A549 (cell line): ENCODE measurements around the gene COPS7A. TPM values are rescaled to one million over a fixed set of nuclear protein-coding genes. Genes with fewer than 3 reads are reported as not detected.

ENCODE experiments used
- ATAC-seq, 2 experiments: fragments of 200-7000 bp in 1 of 2; fragments of >200 bp in 1 of 2; cut with Nextera tagmentation in 1 of 2; cut with Tn5 transposase in 1 of 2; 3 replicates each; pipeline versions ENCODE4 v1.8.0 to v1.9.1; 2018 to 2020; ENCODE audit warnings: mild to moderate bottlenecking in 1 of 2, moderate library complexity in 1 of 2
- CTCF ChIA-PET: fragments of 300-600 bp; sonication (Branson Sonifier 250); formaldehyde crosslinking; extraction: SDS; loops from one replicate; lab custom pipeline; 2021; ENCODE audit warnings: antibody characterized with exemption, inconsistent platforms; lab: Yijun Ruan, JAX
- POLR2A ChIA-PET: fragments of 350-600 bp; formaldehyde crosslinking; extraction: SDS; loops from one replicate; lab custom pipeline; 2021; ENCODE audit warnings: antibody characterized with exemption, inconsistent platforms; lab: Yijun Ruan, JAX
- DNase-seq, 2 experiments: peaks; one replicate each; pipeline versions ENCODE4 v3.0.0 to v3.0.0-alpha.2; 2011 to 2016; ENCODE audit warnings: low read depth in 1 of 2, low spot score in 1 of 2
- FAIRE-seq: peaks from 2 replicates; lab custom pipeline; 2011; peaks lifted over from hg19 to GRCh38; lab: Jason Lieb, UNC
- H3K27ac ChIP-seq, 2 experiments: fragments of >200 bp; sonication (Bioruptor Twin); formaldehyde crosslinking; 3 replicates each; pipeline ENCODE4 v1.5.1; 2016 to 2017
- H3K4me1 ChIP-seq: fragments of >200 bp; sonication (Bioruptor Twin); formaldehyde crosslinking; 3 replicates; pipeline ENCODE4 v1.6.1; 2016
- H3K4me2 ChIP-seq: fragments of >200 bp; sonication (Bioruptor Twin); formaldehyde crosslinking; 3 replicates; pipeline ENCODE4 v1.6.1; 2016
- H3K4me3 ChIP-seq: fragments of >200 bp; sonication (Bioruptor Twin); formaldehyde crosslinking; 3 replicates; pipeline ENCODE4 v1.5.1; 2016
- H3K9me3 ChIP-seq: fragments of >200 bp; sonication (Bioruptor Twin); formaldehyde crosslinking; 3 replicates; pipeline ENCODE4 v1.6.1; 2016
- BCL3 ChIP-seq: fragments of >200 bp; sonication (Bioruptor Twin); formaldehyde crosslinking; IDR thresholded peaks from 3 replicates; pipeline ENCODE4 v1.6.1; 2016
- BHLHE40 ChIP-seq: IDR thresholded peaks from 2 replicates; pipeline ENCODE4 v1.6.1; 2012; ENCODE audit warnings: low read depth, low read length, inconsistent platforms
- CBX2 ChIP-seq: fragments of 200-600 bp; sonication (generic); IDR thresholded peaks from 2 replicates; pipeline ENCODE4 v1.6.1; 2016; ENCODE audit warnings: low read depth, mild to moderate bottlenecking, borderline replicate concordance
- CBX8 ChIP-seq: fragments of 200-600 bp; sonication (generic); IDR thresholded peaks from 2 replicates; pipeline ENCODE4 v1.6.1; 2016
- CHD2 ChIP-seq: fragments of 150-350 bp; IDR thresholded peaks from 2 replicates; pipeline ENCODE4 v1.6.1; 2014; ENCODE audit warnings: low read length; ENCODE audit not compliant: partially characterized antibody
- CTCF ChIP-seq: fragments of >200 bp; sonication (Bioruptor Twin); formaldehyde crosslinking; IDR thresholded peaks from 3 replicates; pipeline ENCODE4 v1.5.1; 2016
- E2F6 ChIP-seq: IDR thresholded peaks from 2 replicates; pipeline ENCODE4 v1.6.1; 2012; ENCODE audit warnings: low read depth, borderline replicate concordance
- EHMT2 ChIP-seq: fragments of 200-600 bp; sonication (generic); IDR thresholded peaks from 2 replicates; pipeline ENCODE4 v1.6.1; 2016; ENCODE audit warnings: antibody characterized with exemption, low read depth, mild to moderate bottlenecking, moderate library complexity
- ELK1 ChIP-seq: fragments of 150-350 bp; IDR thresholded peaks from 2 replicates; pipeline ENCODE4 v1.6.1; 2014; ENCODE audit warnings: low read depth, mild to moderate bottlenecking, low read length
- ESRRA ChIP-seq: fragments of 150-350 bp; IDR thresholded peaks from 2 replicates; pipeline ENCODE4 v1.6.1; 2014; ENCODE audit warnings: mild to moderate bottlenecking, low read length, borderline replicate concordance
- FOSL2 ChIP-seq, 2 experiments: fragments of 450-650 bp in 1 of 2; fragments of >200 bp in 1 of 2; sonication (Bioruptor Twin) in 1 of 2; formaldehyde crosslinking; IDR thresholded peaks; 2 replicates each; pipeline versions ENCODE4 v1.5.0 to v1.6.1; 2016 to 2020; ENCODE audit warnings: mild to moderate bottlenecking in 1 of 2, moderate library complexity in 1 of 2
- FOXS1 ChIP-seq: fragments of 250-450 bp; sonication (Bioruptor Pico); IDR thresholded peaks from 2 replicates; pipeline ENCODE4 v1.5.0; 2020; ENCODE audit warnings: mild to moderate bottlenecking, moderate library complexity
- HDAC2 ChIP-seq: fragments of 200-600 bp; sonication (generic); IDR thresholded peaks from 2 replicates; pipeline ENCODE4 v1.6.1; 2016
- HES2 ChIP-seq: fragments of >200 bp; sonication (Bioruptor Twin); formaldehyde crosslinking; IDR thresholded peaks from 2 replicates; pipeline ENCODE4 v1.6.1; 2016
- HOXB13 ChIP-seq: fragments of 250-450 bp; sonication (Bioruptor Pico); IDR thresholded peaks from 2 replicates; pipeline ENCODE4 v1.5.0; 2020; ENCODE audit warnings: low read depth, mild to moderate bottlenecking, moderate library complexity
- JUN ChIP-seq, 2 experiments: fragments of >200 bp; sonication (Bioruptor Twin); formaldehyde crosslinking; IDR thresholded peaks; 2 replicates in 1 of 2; 3 replicates in 1 of 2; pipeline ENCODE4 v1.6.1; 2016 to 2017
- JUNB ChIP-seq: fragments of >200 bp; sonication (Bioruptor Twin); formaldehyde crosslinking; IDR thresholded peaks from 2 replicates; pipeline ENCODE4 v1.6.1; 2016
- KDM1A ChIP-seq: fragments of 200-600 bp; sonication (generic); IDR thresholded peaks from 2 replicates; pipeline ENCODE4 v1.6.1; 2016; ENCODE audit warnings: low read depth, mild to moderate bottlenecking
- MAFK ChIP-seq: fragments of 450-650 bp; IDR thresholded peaks from 2 replicates; pipeline ENCODE4 v1.6.1; 2014; ENCODE audit not compliant: partially characterized antibody
- MYC ChIP-seq: IDR thresholded peaks from 2 replicates; pipeline ENCODE4 v1.6.1; 2012; ENCODE audit warnings: mild to moderate bottlenecking, inconsistent platforms, low read length, improper control_type of control experiment, borderline replicate concordance
- NR3C1 ChIP-seq: fragments of >200 bp; sonication (Bioruptor Twin); formaldehyde crosslinking; IDR thresholded peaks from 3 replicates; pipeline ENCODE4 v1.6.1; 2017
- POLR2A ChIP-seq: IDR thresholded peaks from 2 replicates; pipeline ENCODE4 v1.6.1; 2012; ENCODE audit warnings: mild to moderate bottlenecking, low read length
- POLR2AphosphoS2 ChIP-seq: conservative IDR thresholded peaks from 2 replicates; pipeline ENCODE4 v1.6.1; 2012; ENCODE audit warnings: low read length, improper control_type of control experiment, inconsistent platforms
- REST ChIP-seq: fragments of 200-600 bp; sonication (generic); IDR thresholded peaks from 2 replicates; pipeline ENCODE4 v1.6.1; 2016; ENCODE audit warnings: antibody characterized with exemption, mild to moderate bottlenecking, moderate library complexity
- SREBF2 ChIP-seq: fragments of 450-650 bp; IDR thresholded peaks from 2 replicates; pipeline ENCODE4 v1.6.1; 2014; ENCODE audit warnings: mild to moderate bottlenecking, moderate library complexity
- TFCP2L1 ChIP-seq: fragments of 250-450 bp; sonication (Bioruptor Pico); IDR thresholded peaks from 2 replicates; pipeline ENCODE4 v1.5.0; 2021; ENCODE audit warnings: mild to moderate bottlenecking
- USF2 ChIP-seq: fragments of 450-650 bp; IDR thresholded peaks from 2 replicates; pipeline ENCODE4 v1.6.1; 2014; ENCODE audit warnings: antibody characterized with exemption
- ZC3H11A ChIP-seq: fragments of 450-650 bp; IDR thresholded peaks from 2 replicates; pipeline ENCODE4 v1.6.1; 2014; ENCODE audit warnings: antibody characterized with exemption, mild to moderate bottlenecking
- WGBS: methylation state at CpG from one replicate; pipeline ENCODE4 v1.1.6; 2017; ENCODE audit errors: missing lambda C conversion rate; 5-methylcytosine and 5-hydroxymethylcytosine counted together
- polyA plus RNA-seq, 4 experiments: library from polyadenylated mRNA; depleted of rRNA in 3 of 4; stranded (reverse); fragments of >200 nt; fragmentation: RNase III in 1 of 4; extraction: RNeasy Plus Mini Kit Qiagen cat#74134 plus additional on column Dnase treatment in 1 of 4; gene quantifications; 2 replicates in 3 of 4; 3 replicates in 1 of 4; pipeline ENCODE4 v1.2.3, GENCODE V29; 2011 to 2017

COPS7A gene
- polyA plus RNA-seq, 2 of the 4 experiments (the other 2 are of a cell fraction), result 46.9 to 78.8 TPM

GRCh38 chr12:6752167-6752920, 28.5 kb downstream of the COPS7A start (continued):
- TF ChIP-seq REST (no peak), TFCP2L1 (CRISPR knock-in tag) (no peak), BCL3 (no peak), ZC3H11A (no peak), MYC (no peak), HOXB13 (CRISPR knock-in tag) (no peak), HDAC2 (no peak), POLR2AphosphoS2 (no peak), E2F6 (no peak), JUN (IDR thresholded peaks at IDR 0.05) (no peak), HES2 (no peak), POLR2A (no peak), SREBF2 (no peak), FOSL2 (IDR thresholded peaks at IDR 0.05) (no peak), FOSL2 (CRISPR knock-in tag; IDR thresholded peaks at IDR 0.05) (no peak), FOXS1 (CRISPR knock-in tag) (no peak), KDM1A (no peak), CBX2 (no peak), NR3C1 (no peak)

GRCh38 chr12:6752921-6753771, 29.3 kb downstream of the COPS7A start, which contains the start of gene MLF2:
MLF2 (minus strand) TSS chr12:6753141; CDS start chr12:6752334, 807 bp downstream.
- CTCF ChIA-PET, result interaction anchor here (0.6 to 13.7 kb wide), 49 partner anchors 9 to 208 kb away, joined by 3 to 670 read pairs (median 6); partner anchors contain the start of genes CD4, CDCA3, COPS7A and GNB3
- Histone ChIP-seq H3K4me2 (peak within 1 kb of the TSS; percentile 88), H3K4me1 (peaks cover 21% of the 10 kb centered on the region), H3K4me3 (peak within 1 kb of the TSS; percentile 98), H3K27ac (peak within 1 kb of the TSS; percentile 97 to 98), H3K9me3 (no peaks in the 10 kb centered on the region)
- peak; percentile 51 for FAIRE-seq
- POLR2A ChIA-PET, result interaction anchor here (0.6 to 4.4 kb wide), 25 partner anchors 9 to 416 kb away, joined by 3 to 118 read pairs (median 7); partner anchors contain the start of genes CDCA3, COPS7A, GPR162 and MRPL51
- WGBS, result 2% methylated on average over 24 of the region's 62 CpGs
- peak; percentile 93 to 94 for ATAC-seq
- DNase-seq, result peak; percentile 98 to 99
- no peak for TF ChIP-seq JUNB
- TF ChIP-seq POLR2AphosphoS2, result no peak
- TF ChIP-seq MAFK, result no peak
- TF ChIP-seq CBX8, result no peak
- no peak for TF ChIP-seq ESRRA
- TF ChIP-seq ELK1, result no peak
- TF ChIP-seq HOXB13 (CRISPR knock-in tag), result no peak
- TF ChIP-seq EHMT2, result no peak
- no peak for TF ChIP-seq CHD2
- TF ChIP-seq CTCF, result no peak; the same call in 2 of the 3 replicates
- TF ChIP-seq USF2, result no peak; the same call in 1 of the 2 replicates
- no peak for TF ChIP-seq BHLHE40
